ENCODE data around the gene ANGPTL8. TPM values are rescaled to one million over a fixed set of nuclear protein-coding genes. Genes with fewer than 3 reads are reported as not detected.

Gene ANGPTL8
- total RNA-seq, 1 experiment from 2014 or later, result not detected

GRCh38 chr19:11223200-11223599 lies 16.2 kb upstream of the ANGPTL8 start:
- DNase-seq (ENCODE audit: low read depth, low spot score), result no peak
- H3K27ac ChIP-seq (ENCODE audit: low read length), result no peak overlapping the region
- BruUV-seq (replicated peaks), result no TSS peak
- intact Hi-C loops (cut with micrococcal nuclease; ENCODE audit: unreplicated experiment) (no loop called here), in situ Hi-C loops (cut with HindIII; ENCODE audit: low pct_unique_long_range_greater_than_20kb, low sequenced_read_pairs) (no loop called here)
- H3K27me3 ChIP-seq (ENCODE audit: control insufficient read depth, insufficient read depth, low read length), result no peaks in the 10 kb centered on the region
- TF ChIP-seq POLR2AphosphoS5 (IDR thresholded peaks at IDR 0.05; ENCODE audit: low read depth, low read length), result no peak
- TF ChIP-seq, protein P1, sequence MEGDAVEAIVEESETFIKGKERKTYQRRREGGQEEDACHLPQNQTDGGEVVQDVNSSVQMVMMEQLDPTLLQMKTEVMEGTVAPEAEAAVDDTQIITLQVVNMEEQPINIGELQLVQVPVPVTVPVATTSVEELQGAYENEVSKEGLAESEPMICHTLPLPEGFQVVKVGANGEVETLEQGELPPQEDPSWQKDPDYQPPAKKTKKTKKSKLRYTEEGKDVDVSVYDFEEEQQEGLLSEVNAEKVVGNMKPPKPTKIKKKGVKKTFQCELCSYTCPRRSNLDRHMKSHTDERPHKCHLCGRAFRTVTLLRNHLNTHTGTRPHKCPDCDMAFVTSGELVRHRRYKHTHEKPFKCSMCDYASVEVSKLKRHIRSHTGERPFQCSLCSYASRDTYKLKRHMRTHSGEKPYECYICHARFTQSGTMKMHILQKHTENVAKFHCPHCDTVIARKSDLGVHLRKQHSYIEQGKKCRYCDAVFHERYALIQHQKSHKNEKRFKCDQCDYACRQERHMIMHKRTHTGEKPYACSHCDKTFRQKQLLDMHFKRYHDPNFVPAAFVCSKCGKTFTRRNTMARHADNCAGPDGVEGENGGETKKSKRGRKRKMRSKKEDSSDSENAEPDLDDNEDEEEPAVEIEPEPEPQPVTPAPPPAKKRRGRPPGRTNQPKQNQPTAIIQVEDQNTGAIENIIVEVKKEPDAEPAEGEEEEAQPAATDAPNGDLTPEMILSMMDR (IDR thresholded peaks at IDR 0.05), result no peak
- TF ChIP-seq REST (IDR thresholded peaks at IDR 0.05; ENCODE audit: insufficient read depth in 1 of 2, low read depth in 2 of 2, low read length in 1 of 2), result no peak
- no peak for TF ChIP-seq TCF7L2 (IDR thresholded peaks at IDR 0.05; ENCODE audit: low read depth, low read length)
- TF ChIP-seq SIN3A (IDR thresholded peaks at IDR 0.05; ENCODE audit: borderline replicate concordance, insufficient read depth, low read depth, low read length), result no peak
- H3K4me3 ChIP-seq (ENCODE audit: low read depth in 2 of 2, low read length in 2 of 2), result no peak overlapping the region
- no peaks in the 10 kb centered on the region for H3K36me3 ChIP-seq (ENCODE audit: control insufficient read depth, insufficient read depth, low read length)
- ChIA-PET POLR2A (no interaction called here), CTCF (interaction anchor here (0.7 kb wide), 1 partner anchor 487 kb away, joined by 3 read pairs; no protein-coding TSS in a partner anchor)
- peak; percentile 44; the same call in 1 of the 2 replicates for ATAC-seq
- H3K4me1 ChIP-seq (ENCODE audit: control insufficient read depth, insufficient read depth, low read length), result no peaks in the 10 kb centered on the region
- H3K9me3 ChIP-seq (ENCODE audit: control insufficient read depth, insufficient read depth, low read depth, low read length), result peaks cover 5% of the 10 kb centered on the region; the same call in 1 of the 2 replicates

DNA sequence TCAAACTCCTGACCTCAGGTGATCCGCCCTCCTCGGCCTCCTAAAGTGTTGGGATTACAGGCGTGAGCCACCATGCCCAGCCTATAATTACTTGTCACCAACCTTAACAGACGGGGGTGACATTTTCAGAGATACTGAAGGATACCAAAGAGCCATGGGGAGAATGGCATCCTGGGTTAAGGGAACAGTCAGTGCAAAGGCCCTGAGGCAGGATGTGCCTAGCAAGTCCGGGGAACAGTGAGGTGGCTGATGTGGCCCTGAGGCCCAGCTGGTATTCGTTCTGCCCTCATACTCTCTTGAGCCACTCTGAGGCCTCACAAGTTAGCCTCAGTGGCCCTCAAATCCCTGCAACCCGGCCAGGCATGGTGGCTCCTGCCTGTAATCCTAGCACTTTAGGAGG lies 15.0 kb upstream of the ANGPTL8 start:
- DNase-seq (ENCODE audit: low read depth, low spot score) (no peak), ATAC-seq (no peak)
- CTCF ChIA-PET, result no interaction called here
- Histone ChIP-seq H3K27me3 (ENCODE audit: control insufficient read depth, insufficient read depth, low read length) (no peaks in the 10 kb centered on the region), H3K36me3 (ENCODE audit: control insufficient read depth, insufficient read depth, low read length) (no peaks in the 10 kb centered on the region), H3K9me3 (ENCODE audit: control insufficient read depth, insufficient read depth, low read depth, low read length) (peaks cover 5% of the 10 kb centered on the region; the same call in 1 of the 2 replicates), H3K27ac (ENCODE audit: low read length) (no peak overlapping the region), H3K4me3 (ENCODE audit: low read depth in 2 of 2, low read length in 2 of 2) (no peak overlapping the region), H3K4me1 (ENCODE audit: control insufficient read depth, insufficient read depth, low read length) (no peaks in the 10 kb centered on the region)
- intact Hi-C loops (cut with micrococcal nuclease; ENCODE audit: unreplicated experiment) (no loop called here), in situ Hi-C loops (cut with HindIII; ENCODE audit: low pct_unique_long_range_greater_than_20kb, low sequenced_read_pairs) (no loop called here)
- POLR2A ChIA-PET, result no interaction called here
- no TSS peak for BruUV-seq (replicated peaks)
- no peak for TF ChIP-seq SIN3A (IDR thresholded peaks at IDR 0.05; ENCODE audit: borderline replicate concordance, insufficient read depth, low read depth, low read length)
- TF ChIP-seq, protein P1 (IDR thresholded peaks at IDR 0.05), result no peak
- no peak for TF ChIP-seq POLR2AphosphoS5 (IDR thresholded peaks at IDR 0.05; ENCODE audit: low read depth, low read length)
- TF ChIP-seq TCF7L2 (IDR thresholded peaks at IDR 0.05; ENCODE audit: low read depth, low read length), result no peak
- TF ChIP-seq REST (IDR thresholded peaks at IDR 0.05; ENCODE audit: insufficient read depth in 1 of 2, low read depth in 2 of 2, low read length in 1 of 2), result no peak

Data from Panc1 (cell line).